C4-2B (cell line): ENCODE measurements around the gene RRAS.

Source experiments
- CTCF ChIP-seq: fragments of 450-650 bp; conservative IDR thresholded peaks from 2 replicates; pipeline ENCODE4 v1.5.1; 2017; ENCODE audit warnings: mild to moderate bottlenecking
- ZFX ChIP-seq: fragments of 450-650 bp; IDR thresholded peaks from 2 replicates; pipeline ENCODE4 v1.6.1; 2017

- no peak for TF ChIP-seq CTCF
- TF ChIP-seq ZFX: no peak
These were observed 47.8 kb upstream of the RRAS start for GRCh38 chr19:49687566-49688316.
